Head of caudate nucleus (tissue), 42 donors: ENCODE measurements around the gene PAX7.
A peak's percentile ranks its signal among the peaks of the same experiment; 100 is the strongest.
"Not testable (repeated sequence)": the region's sequence is repeated elsewhere in the genome, so short reads cannot be mapped to it uniquely, and the experiment has no call there.

ENCODE experiments used
- DNase-seq, 42 donors: peaks; one replicate each; pipeline versions ENCODE4 v3.0.0 to v3.0.0-alpha.2; 2020 to 2021; ENCODE audit warnings: mixed read lengths in 7 of 42
- intact Hi-C: fragments of 100-400 bp; cut with DNase I; formaldehyde crosslinking; loops from one replicate; pipeline ENCODE4 v1.15.0; 2022

The PAX7 gene

DNA sequence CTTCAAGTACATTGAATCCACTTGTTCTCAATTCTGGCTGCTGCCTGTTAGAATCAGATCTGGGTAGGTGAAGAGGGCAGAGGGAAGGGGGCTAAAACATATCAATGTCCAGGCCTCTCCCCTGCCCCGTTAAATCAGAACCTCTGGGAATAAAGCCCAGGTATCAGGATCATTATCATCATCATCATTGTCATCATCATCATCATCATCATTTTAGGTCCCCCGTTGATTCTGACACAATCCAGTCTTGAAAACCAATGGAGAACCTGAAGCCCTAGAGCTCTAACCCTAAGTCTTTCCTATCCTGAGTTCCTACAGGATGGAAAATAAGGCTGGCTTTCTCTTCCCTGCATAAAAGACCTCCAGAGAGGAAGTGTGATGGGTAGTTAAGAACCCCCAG lies 135.7 kb downstream of the PAX7 start:
- DNase-seq, result no peak
- intact Hi-C loops, result no loop called here

- intact Hi-C loops, DNase-seq: not testable (repeated sequence)
These were observed 136.9 kb downstream of the PAX7 start for GRCh38 chr1:18767576-18767975.

DNA sequence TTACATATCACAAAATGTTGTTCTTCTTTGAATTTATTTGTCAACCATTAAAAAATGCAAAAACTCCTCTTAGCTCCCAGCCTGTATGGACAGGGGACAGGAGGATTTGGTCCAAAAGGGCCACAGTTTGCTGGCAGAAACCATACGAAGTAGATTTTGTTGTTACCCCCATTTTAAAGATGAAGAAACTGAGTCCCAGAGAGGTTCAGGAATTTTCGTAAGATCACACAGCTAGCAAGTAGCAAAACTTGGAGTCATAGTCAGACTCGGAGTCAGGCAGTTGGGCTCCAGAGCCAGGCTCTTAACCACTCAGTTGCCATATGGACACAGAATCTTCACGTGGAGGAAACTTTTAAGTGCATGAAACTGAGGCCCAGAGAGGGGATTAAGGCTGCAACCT lies 137.4 kb downstream of the PAX7 start:
- no peak for DNase-seq
- intact Hi-C loops, result no loop called here

GRCh38 chr1:18769140-18769539 lies 138.5 kb downstream of the PAX7 start:
- intact Hi-C loops, result no loop called here
- DNase-seq, result no peak

GRCh38 chr1:18770799-18771198 lies 140.2 kb downstream of the PAX7 start:
- intact Hi-C loops, result no loop called here

DNA sequence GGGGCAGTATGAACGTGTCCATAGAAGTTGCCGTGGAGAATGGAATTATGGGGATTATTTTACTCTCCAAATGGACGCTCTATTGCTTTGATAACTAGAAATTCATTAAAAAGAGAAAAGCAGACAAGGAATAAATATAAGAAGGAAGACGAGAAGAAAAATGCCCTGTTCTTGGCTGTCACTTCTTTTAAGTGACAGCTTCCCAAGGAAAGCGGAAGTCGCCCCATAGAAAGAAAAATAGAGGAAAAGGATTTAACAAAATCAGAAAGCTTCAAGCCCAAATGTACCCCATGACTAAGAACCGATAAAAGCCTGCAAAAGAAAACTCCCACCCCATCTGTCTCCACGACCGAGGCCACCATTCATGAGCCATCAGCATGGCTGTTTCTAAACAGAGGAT lies 143.1 kb downstream of the PAX7 start:
- intact Hi-C loops, result no loop called here
- no peak for DNase-seq

More at GRCh38 chr1:18770799-18771198, 140.2 kb downstream of the PAX7 start:
- no peak for DNase-seq

- intact Hi-C loops, result no loop called here
- DNase-seq, result no peak
These were observed 144.7 kb downstream of the PAX7 start for GRCh38 chr1:18775341-18775740.

GRCh38 chr1:18776777-18777176 lies 146.1 kb downstream of the PAX7 start:
- intact Hi-C loops, result no loop called here
- DNase-seq, result no peak

DNA sequence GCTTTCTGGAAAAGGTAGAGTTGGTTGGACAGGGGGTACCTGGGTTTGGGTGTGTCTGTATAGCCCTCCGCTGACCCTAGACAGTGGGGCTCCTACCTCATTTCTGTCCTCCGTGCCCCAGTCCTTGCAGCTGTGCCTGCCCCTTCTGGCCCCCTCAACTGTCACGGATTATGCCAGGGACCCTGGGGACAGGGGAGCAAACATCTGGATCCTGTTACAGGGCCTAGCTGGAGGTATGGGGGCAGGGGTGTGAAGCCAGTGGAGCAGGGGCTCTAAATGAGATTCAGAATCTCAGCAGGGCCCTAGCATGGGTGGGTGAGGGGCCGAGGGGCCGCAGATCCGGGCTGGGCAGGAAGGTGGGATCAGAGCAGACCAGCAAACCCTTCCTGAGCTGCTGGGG lies 147.8 kb downstream of the PAX7 start:
- peak in 1 of 42 donors; percentile 21 for DNase-seq
- intact Hi-C loops, result no loop called here

- intact Hi-C loops, result no loop called here
- no peak for DNase-seq
These were observed 150.4 kb downstream of the PAX7 start for GRCh38 chr1:18781031-18781430.

DNA sequence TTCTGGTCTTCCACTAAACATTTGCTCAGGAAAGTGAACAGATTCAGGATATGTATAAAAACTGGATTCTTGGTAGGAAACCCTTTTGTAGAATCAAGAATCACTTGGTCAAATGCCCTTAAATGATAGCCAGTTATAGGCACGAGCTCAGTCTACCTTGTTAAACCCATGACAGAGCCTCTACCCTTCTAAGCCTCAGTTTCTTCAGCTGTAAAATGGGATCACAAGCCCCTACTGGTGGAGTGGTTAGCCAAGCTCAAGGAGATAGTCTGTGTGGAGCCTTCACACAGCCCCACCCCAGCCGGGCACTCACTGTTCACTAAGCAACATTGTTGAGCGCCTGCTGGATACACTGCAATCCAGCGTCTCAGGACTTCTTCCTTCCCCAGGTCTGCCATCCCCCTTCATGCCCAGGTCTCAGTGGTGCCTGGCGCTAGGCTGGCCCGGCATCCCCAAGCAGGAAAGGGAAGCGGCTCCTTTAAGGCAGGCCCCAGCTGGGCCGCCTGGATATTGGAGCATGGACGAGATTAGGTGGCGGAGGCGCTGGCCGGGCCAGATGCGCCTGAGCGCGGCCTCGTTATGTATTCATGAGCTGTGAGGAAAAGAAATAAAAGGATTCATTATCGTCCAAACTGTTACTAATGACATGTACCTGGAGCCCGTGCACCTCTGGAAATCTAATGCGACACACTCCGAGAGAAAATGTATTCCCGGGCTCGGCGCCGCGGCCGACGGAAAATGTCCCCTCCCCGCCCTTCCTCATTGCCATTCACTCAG lies 153.2 kb downstream of the PAX7 start:
- DNase-seq, result no peak
- intact Hi-C loops, result no loop called here

DNA sequence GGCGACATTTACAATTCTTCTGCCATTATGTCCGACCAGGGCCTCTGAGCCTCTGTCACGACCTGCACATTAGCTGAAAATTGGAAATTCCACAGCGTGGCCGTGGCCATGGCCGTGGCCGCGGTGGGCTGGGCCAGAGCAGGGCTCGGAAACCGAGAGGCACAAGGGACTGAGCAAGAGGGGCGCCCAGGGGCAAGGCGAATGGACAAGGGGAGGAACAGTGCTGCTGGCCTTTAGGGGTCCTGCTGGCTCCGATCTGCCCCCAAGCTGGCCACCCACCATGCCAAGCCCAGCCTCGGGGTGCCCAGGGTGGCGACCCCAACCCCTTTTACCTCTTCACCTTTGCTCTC lies 153.8 kb downstream of the PAX7 start:
- no peak for DNase-seq
- intact Hi-C loops, result no loop called here

DNA sequence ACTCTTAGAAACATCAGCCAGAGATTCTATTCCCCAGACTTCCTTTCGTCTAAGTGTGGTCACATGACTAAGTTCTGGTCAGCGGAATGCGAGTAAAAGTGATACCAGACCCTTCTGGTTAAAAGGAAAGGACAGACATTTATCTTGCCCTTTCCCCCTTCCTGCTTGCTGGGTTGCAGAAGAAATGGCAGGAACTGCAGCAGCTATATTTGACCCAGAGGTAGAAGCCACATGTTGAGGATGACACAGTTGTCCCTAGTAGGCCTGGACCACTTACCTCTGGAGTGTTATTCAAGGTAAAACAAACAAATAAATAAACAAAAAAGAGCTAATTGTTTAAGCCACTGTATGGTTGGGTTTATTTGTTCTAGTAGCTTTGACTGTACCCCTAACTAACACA lies 155.5 kb downstream of the PAX7 start:
- no peak for DNase-seq
- intact Hi-C loops, result no loop called here

- intact Hi-C loops, result no loop called here
- DNase-seq, result no peak
These were observed 157.3 kb downstream of the PAX7 start for GRCh38 chr1:18787825-18788385.

DNA sequence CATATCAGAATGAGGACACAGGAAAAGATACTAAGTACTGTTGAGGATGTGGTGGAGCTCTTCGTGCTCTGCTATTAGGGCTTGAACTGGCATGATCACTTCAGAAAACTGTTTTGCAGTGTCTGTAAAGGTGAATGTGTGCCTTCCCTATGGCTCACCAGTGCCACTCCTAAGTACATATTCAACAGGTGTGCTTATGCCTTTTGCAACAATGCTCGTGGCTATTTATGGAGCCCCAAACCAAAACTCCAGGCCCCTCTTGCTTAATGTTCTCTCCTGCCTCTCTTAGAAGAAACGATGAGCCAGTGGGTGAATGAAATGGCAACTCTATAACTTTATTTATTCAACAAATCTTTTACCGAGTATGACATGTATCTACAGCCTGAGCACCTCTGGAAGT lies 158.6 kb downstream of the PAX7 start:
- intact Hi-C loops, result no loop called here

DNA sequence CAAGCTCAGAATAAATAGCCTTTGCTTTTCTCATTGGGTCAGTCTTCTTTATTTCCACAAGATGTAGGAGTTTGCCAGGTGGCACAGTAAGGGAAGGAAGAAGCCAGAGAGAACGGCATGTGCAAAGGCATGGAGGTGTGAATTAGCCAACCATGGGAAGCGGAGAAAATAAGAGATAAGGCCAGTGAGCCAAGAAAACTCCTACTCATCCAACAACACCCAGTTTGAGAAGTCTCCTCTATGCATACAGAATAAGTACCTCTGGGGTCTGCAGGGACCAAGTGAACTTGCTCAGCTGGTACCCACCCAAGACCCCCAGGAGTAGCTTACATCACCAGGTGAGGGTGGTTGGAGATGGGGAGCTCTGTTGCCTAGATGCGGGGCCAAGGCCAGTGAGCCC lies 162.1 kb downstream of the PAX7 start:
- intact Hi-C loops, result no loop called here

More for the DNA sequence above, 158.6 kb downstream of the PAX7 start:
- DNase-seq, result no peak

DNA sequence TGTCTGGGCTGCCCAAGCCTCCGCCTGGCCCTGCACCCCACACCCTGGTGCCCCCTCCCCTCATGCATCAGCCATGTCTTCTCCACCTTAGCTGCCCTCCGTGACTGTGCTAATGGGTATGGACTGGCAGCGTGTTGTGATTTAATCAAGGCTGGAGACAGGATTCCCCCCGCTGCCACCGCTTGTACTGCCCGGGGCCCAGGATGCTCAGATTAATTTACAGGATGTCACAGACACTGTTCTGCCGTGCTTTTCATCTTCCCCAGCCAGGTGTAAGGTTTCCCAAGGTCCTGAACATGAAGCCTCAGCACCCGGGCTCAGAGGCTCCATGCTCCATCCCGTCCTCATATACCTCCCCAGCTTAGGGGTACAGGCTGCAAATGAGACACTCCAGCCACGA lies 162.5 kb downstream of the PAX7 start:
- no peak for DNase-seq
- intact Hi-C loops, result no loop called here

More for the DNA sequence above, 162.1 kb downstream of the PAX7 start:
- no peak for DNase-seq

DNA sequence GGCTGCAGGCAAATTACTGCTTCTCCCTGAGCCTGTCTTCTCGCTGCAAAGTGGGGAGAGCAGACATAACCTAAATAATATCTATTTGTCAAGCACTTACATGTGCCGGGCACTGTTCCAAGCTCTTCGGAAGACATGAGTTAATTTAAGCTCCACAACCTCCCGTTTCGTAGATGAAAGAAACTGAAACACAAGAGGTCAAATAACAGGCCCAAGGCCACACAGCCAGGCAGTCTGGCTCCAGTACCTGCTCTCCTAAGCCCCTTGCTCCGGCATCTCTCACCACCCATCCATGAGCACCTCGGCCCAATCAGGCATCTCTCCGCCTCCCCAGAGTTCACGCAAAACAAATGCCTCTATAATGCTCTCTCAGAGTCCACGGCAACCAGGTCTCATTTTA lies 163.4 kb downstream of the PAX7 start:
- no peak for DNase-seq
- intact Hi-C loops, result no loop called here

DNA sequence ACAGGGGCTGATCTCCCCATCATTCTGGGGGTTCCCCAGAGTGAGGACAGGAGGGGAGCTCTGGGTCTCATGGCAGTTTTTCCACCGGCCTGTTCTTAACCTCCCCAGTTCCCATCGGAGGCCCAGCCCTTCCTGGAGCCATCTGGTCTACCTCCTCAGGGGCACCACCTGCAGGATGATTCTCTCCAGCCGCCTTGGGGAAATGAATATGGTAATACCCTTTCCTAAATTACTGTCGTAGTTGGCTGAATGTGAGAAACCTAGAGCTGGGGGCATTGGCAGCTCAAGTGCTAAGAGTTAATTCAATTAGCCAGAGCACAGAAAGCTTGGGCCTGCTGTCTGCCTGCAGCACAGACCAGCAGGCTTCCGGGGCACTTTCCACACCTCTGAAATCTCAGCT lies 163.9 kb downstream of the PAX7 start:
- no peak for DNase-seq
- intact Hi-C loops, result no loop called here

DNA sequence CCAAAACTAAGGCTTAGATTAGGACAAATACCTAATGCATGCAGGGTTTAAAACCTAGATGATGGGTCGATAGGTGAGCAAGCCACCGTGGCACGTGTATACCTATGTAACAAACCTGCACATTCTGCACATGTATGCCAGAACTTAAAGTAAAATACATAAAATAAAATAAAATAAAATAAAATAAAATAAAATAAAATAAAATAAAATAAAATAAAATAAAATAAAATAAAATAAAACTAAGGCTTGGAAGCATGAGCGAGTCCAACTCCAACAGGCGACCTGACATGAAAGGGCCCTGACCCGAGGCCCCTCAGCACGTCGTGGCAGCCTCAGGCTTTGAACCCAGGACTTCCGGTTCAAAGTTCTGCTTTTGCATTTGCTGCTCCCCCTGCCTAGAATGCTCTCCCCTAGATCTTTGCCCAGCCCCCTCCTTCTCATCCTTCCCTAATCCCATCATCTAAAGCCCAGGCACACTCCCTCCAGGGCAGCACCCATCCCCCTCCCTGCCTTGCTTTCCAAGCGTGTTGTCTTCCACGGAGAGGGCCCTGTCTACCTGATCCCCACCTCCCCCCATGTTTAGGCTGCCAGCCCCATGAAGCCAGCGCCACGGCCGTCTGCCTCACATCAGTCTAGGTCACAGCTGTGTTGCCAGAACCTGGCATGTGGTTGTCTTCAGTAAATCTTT lies 164.5 kb downstream of the PAX7 start:
- DNase-seq, result no peak
- intact Hi-C loops, result no loop called here

GRCh38 chr1:18796950-18797349 lies 166.3 kb downstream of the PAX7 start:
- intact Hi-C loops, result no loop called here
- DNase-seq, result no peak
